Kidney (tissue), 14 donors: ENCODE measurements around the gene RAC3. TPM values are rescaled to one million over a fixed set of nuclear protein-coding genes. Genes with fewer than 3 reads are reported as not detected.

Experiments used
- DNase-seq, 5 donors: peaks; one replicate each; pipeline ENCODE4 v3.0.0-alpha.2; 2013 to 2020
- FAIRE-seq: peaks from 2 replicates; lab custom pipeline; 2012; peaks lifted over from hg19 to GRCh38; lab: Jason Lieb, UNC
- H3K27ac ChIP-seq, 2 donors: one replicate each; pipeline ENCODE4 v1.7.0; 2013; ENCODE audit warnings: low read depth in 2 of 2, low read length in 2 of 2, inconsistent platforms in 1 of 2
- H3K27me3 ChIP-seq: one replicate; pipeline ENCODE4 v1.7.1; 2013; ENCODE audit warnings: low read length, inconsistent platforms; ENCODE audit not compliant: control insufficient read depth, insufficient read depth
- H3K36me3 ChIP-seq, 3 donors: one replicate each; pipeline versions ENCODE4 v1.7.0 to v1.7.1; 2013; ENCODE audit warnings: low read length in 3 of 3, control low read depth in 1 of 3, inconsistent platforms in 1 of 3; ENCODE audit not compliant: insufficient read depth in 3 of 3, control insufficient read depth in 2 of 3
- H3K4me1 ChIP-seq, 3 donors: one replicate each; pipeline versions ENCODE4 v1.7.0 to v1.7.1; 2013; ENCODE audit warnings: low read length in 3 of 3, inconsistent platforms in 1 of 3, low read depth in 1 of 3; ENCODE audit not compliant: control insufficient read depth in 2 of 3, insufficient read depth in 2 of 3
- H3K4me3 ChIP-seq, 3 donors: one replicate each; pipeline versions ENCODE4 v1.7.0 to v1.8.1; 2013; ENCODE audit warnings: low read length in 3 of 3, control low read depth in 1 of 3, inconsistent platforms in 1 of 3
- H3K9ac ChIP-seq, 3 donors: one replicate each; pipeline versions ENCODE4 v1.7.0 to v1.7.1; 2013; ENCODE audit warnings: low read length in 3 of 3, control low read depth in 1 of 3, inconsistent platforms in 1 of 3
- H3K9me3 ChIP-seq, 3 donors: one replicate each; pipeline versions ENCODE4 v1.7.0 to v1.7.1; 2013; ENCODE audit warnings: low read length in 3 of 3, control low read depth in 1 of 3, inconsistent platforms in 1 of 3; ENCODE audit not compliant: control insufficient read depth in 2 of 3, insufficient read depth in 1 of 3
- CTCF ChIP-seq: IDR thresholded peaks from 3 replicates; pipeline ENCODE4 v1.5.1; 2012; ENCODE audit warnings: mild to moderate bottlenecking, moderate library complexity, borderline replicate concordance; ENCODE audit not compliant: insufficient read depth; ENCODE audit errors: extremely low read depth
- intact Hi-C: fragments of 100-400 bp; cut with DNase I; formaldehyde crosslinking; loops from one replicate; pipeline ENCODE4 v1.11.1; 2022
- polyA plus RNA-seq: library from polyadenylated mRNA; stranded (reverse); fragments of 350-450 nt; fragmentation: Illumina TruSeq; extraction: RNeasy Lipid Tissue Mini Kit (QIAGEN cat#74804); gene quantifications from one replicate; pipeline ENCODE4 v1.2.3, GENCODE V29; 2014; ENCODE audit warnings: low read depth, low replicate concordance; ENCODE audit not compliant: insufficient read depth
- total RNA-seq: library from RNA; stranded (reverse); fragmentation: NEBNext Ultra II Directional; extraction: Animal tissue kit (Norgen Biotek cat#: 25700); gene quantifications from one replicate; pipeline ENCODE4 v1.2.1, GENCODE V29; 2021
- donor health status: control.
- donor health status: control.
- donor health status: control.
- donor health status: control.
- donor health status: control.
- donor health status: DM: yes; HTN: yes; CAD: no.
- donor health status: Normal renal cell carcinoma (clear cell type).

The RAC3 gene
- total and polyA plus RNA-seq, 2 donors from 2014 or later = 2.6 to 13.1 TPM

- peaks cover 3 to 27% (median 5%) of the 10 kb centered on the region in 3 donors for H3K4me1 ChIP-seq
- intact Hi-C loops = loop anchor here (10.0 kb wide), 1 partner anchor 120 kb away; no protein-coding TSS in a partner anchor
- H3K4me3 ChIP-seq = no peak overlapping the region
- FAIRE-seq (no peak), DNase-seq (no peak)
- H3K36me3 ChIP-seq = peaks cover 0 to 7% (median 0%) of the 10 kb centered on the region in 3 donors
- H3K27me3 ChIP-seq = no peaks in the 10 kb centered on the region
- no peaks in the 10 kb centered on the region for H3K9me3 ChIP-seq
- TF ChIP-seq CTCF = no peak
- H3K27ac ChIP-seq = no peak overlapping the region
- H3K9ac ChIP-seq = no peak overlapping the region
Observed at GRCh38 chr17:82034371-82035011, 3.0 kb downstream of the RAC3 start.

GRCh38 chr17:82035488-82035887, 4.0 kb downstream of the RAC3 start:
- FAIRE-seq = no peak
- Histone ChIP-seq H3K27me3 (no peaks in the 10 kb centered on the region), H3K36me3 (peaks cover 0 to 7% (median 0%) of the 10 kb centered on the region in 3 donors), H3K9me3 (no peaks in the 10 kb centered on the region), H3K4me3 (peak overlapping the region in 1 of 3 donors; percentile 84), H3K27ac (no peak overlapping the region), H3K4me1 (peaks cover 3 to 21% (median 5%) of the 10 kb centered on the region in 3 donors), H3K9ac (no peak overlapping the region)
- intact Hi-C loops = loop anchor here (10.0 kb wide), 1 partner anchor 119 kb away; no protein-coding TSS in a partner anchor
- no peak for TF ChIP-seq CTCF
- DNase-seq = no peak

GRCh38 chr17:82035956-82036633, 4.6 kb downstream of the RAC3 start:
- Histone ChIP-seq H3K27me3 (no peaks in the 10 kb centered on the region), H3K27ac (peak overlapping the region in 1 of 2 donors; percentile 99), H3K9ac (peak overlapping the region in 1 of 3 donors; percentile 91), H3K9me3 (no peaks in the 10 kb centered on the region), H3K4me3 (peak overlapping the region in 2 of 3 donors; percentile 41 to 84), H3K36me3 (peaks cover 0 to 7% (median 0%) of the 10 kb centered on the region in 3 donors), H3K4me1 (peaks cover 3 to 19% (median 5%) of the 10 kb centered on the region in 3 donors)
- DNase-seq (no peak), FAIRE-seq (no peak)
- intact Hi-C loops = loop anchor here (10.0 kb wide), 1 partner anchor 119 kb away; no protein-coding TSS in a partner anchor
- TF ChIP-seq CTCF = no peak
